Left cardiac atrium (tissue), 4 donors: ENCODE results near the gene HOXD8. TPM values are rescaled to one million over a fixed set of nuclear protein-coding genes. Genes with fewer than 3 reads are reported as not detected.

ENCODE experiments used
- ATAC-seq, 2 donors: fragments of 200-7000 bp; cut with Tn5 transposase; one replicate each; pipeline ENCODE4 v1.9.1; 2020; ENCODE audit warnings: mild to moderate bottlenecking in 2 of 2, moderate library complexity in 2 of 2
- DNase-seq: peaks from one replicate; pipeline ENCODE4 v3.0.0-alpha.2; 2020
- intact Hi-C, 2 donors: fragments of 100-400 bp; cut with DNase I; formaldehyde crosslinking; loops; one replicate each; pipeline versions ENCODE4 v1.14.1 to v1.15.1; 2022 to 2023
- total RNA-seq, 2 donors: library from RNA; stranded (reverse); fragmentation: NEBNext Ultra II Directional; extraction: Animal tissue kit (Norgen Biotek cat#: 25700); gene quantifications; one replicate each; pipeline ENCODE4 v1.2.1, GENCODE V29; 2021
- donor health status: DM: no; HTN: yes; CAD: no.
- donor health status: DM: no; HTN: yes; CAD: no; lungs with severe emphysema.
- donor health status: DM: yes; HTN: yes; CAD: no.
- donor health status: Dilated cardiomyopathy.

HOXD8 gene
- total RNA-seq, 2 donors from 2014 or later, result 1.2 to 1.3 TPM

DNA sequence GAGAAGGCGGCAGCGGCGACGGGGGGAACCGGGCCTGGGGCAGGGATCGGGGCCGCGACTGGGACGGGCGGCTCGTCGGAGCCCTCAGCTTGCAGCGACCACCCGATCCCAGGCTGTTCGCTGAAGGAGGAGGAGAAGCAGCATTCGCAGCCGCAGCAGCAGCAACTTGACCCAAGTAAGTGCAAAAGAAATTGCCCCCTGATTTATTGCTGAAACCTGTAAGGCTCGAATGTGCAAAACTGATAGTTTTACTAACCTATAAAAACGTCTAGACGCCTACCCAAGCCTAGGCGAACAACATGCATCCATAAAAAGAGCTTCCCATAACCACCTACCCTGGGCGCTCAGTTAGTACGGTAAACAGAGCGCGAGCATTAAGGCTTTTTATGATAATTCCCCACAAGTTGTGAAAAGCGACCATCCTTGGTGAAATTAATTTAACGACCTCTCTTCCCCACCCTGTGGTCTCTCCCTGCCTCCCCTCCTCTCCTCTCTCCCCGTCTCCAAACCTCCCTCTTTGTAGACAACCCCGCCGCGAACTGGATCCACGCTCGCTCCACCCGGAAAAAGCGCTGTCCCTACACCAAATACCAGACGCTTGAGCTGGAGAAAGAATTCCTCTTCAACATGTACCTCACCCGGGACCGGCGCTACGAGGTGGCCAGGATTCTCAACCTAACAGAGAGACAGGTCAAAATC is 5.9 kb upstream of the HOXD8 start:
- ATAC-seq, result no peak
- DNase-seq, result no peak
- intact Hi-C loops, result loop anchor here (10.0 kb wide), 2 partner anchors 691 to 1021 kb away; no protein-coding TSS in a partner anchor

DNA sequence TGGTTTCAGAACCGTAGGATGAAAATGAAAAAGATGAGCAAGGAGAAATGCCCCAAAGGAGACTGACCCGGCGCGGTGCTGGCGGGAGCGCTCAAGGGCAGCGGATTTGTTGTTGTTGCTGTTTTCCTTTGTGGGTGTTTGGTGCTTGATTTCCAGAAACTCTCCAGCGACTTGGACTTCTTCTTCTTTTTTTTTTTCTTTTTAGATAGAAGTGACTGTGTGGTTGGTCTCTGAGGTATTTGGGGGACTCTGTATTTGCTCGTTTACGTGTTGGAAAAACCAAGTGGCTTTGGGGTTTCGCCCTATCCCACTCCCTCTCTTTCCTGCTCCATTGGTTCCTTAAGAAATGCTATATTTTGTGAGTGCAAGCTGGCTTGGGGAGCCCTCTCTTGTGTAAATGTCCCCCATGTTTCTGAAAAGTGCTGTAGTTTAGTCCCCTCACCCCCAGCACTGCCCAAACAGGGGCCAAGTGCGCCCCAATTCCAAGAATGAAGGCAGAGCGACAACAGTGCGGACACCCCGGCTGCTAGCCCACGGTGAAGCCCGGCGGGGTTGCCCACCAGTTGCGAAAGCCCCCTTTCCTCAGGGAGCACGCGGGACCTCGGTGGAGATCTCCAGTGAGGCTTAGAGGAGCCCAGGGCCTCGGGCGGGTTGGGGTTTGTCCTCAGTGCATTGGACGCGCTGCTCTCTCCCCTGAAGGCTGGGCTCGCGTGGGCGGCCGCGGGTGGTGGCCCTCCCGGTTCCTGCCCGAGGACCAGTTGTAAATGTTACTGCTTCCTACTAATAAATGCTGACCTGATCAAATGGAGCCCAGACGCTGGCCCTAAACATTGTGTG is 5.2 kb upstream of the HOXD8 start:
- intact Hi-C loops, result loop anchor here (10.0 kb wide), 2 partner anchors 690 to 1020 kb away; no protein-coding TSS in a partner anchor
- no peak for ATAC-seq
- no peak for DNase-seq

GRCh38 chr2:176124947-176125771 is 4.3 kb upstream of the HOXD8 start:
- ATAC-seq (no peak), DNase-seq (no peak)
- intact Hi-C loops, result loop anchor here (5.0 to 10.0 kb wide), 4 partner anchors 512 to 1022 kb away; no protein-coding TSS in a partner anchor

- intact Hi-C loops, result loop anchor here (5.0 to 10.0 kb wide), 4 partner anchors 512 to 1022 kb away; no protein-coding TSS in a partner anchor
- DNase-seq (no peak), ATAC-seq (no peak)
Measured at GRCh38 chr2:176125772-176126054, 3.8 kb upstream of the HOXD8 start.

GRCh38 chr2:176126929-176127773 is 2.4 kb upstream of the HOXD8 start:
- intact Hi-C loops, result loop anchor here (1.0 to 10.0 kb wide), 5 partner anchors 510 to 1020 kb away; no protein-coding TSS in a partner anchor
- ATAC-seq (no peak), DNase-seq (peak; percentile 70)

GRCh38 chr2:176127774-176128072 is 1.8 kb upstream of the HOXD8 start:
- intact Hi-C loops, result loop anchor here (1.0 to 10.0 kb wide), 6 partner anchors 510 to 1020 kb away; no protein-coding TSS in a partner anchor
- ATAC-seq (no peak), DNase-seq (no peak)

DNA sequence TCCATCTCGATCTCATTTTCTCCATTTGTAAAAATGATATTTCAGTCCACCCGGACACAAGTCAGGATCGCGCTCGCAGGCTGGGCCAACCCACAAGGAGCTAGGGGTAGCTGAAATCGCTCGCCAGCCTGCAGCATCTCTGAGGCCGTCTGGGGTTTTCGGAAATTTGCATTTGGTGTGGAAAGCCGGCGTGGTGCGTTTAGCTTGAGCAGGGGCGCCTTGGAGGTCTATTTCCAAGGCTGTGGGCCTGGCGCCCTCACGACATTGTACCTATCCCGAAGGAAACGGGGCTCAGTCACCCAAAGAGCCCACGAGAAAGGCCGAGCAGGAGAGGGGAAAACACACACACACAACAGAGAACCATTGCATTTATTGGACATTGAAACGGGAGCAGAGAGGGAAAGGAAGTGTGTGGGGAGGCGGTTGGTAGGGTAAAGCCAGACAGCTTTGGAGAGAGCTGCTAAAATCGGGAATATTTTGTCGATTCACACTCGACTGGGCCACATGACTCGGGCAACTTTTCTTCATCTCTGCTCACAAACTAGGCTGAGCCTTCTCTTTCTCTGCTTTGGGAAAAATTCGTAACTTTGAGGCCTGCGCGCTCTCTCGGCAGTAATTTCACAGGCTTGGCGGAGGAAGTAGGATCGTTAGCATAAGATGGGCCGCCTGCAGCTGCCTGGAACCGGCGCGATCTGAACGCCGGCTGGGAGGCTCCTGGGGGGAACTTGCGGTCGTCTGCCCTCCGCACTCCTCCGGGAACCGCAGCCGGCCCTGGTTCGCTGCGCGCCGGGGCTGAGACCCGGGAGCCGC is 1.1 kb upstream of the HOXD8 start:
- DNase-seq (no peak), ATAC-seq (no peak)
- intact Hi-C loops, result loop anchor here (2.0 to 10.0 kb wide), 5 partner anchors 509 to 1019 kb away; no protein-coding TSS in a partner anchor

DNA sequence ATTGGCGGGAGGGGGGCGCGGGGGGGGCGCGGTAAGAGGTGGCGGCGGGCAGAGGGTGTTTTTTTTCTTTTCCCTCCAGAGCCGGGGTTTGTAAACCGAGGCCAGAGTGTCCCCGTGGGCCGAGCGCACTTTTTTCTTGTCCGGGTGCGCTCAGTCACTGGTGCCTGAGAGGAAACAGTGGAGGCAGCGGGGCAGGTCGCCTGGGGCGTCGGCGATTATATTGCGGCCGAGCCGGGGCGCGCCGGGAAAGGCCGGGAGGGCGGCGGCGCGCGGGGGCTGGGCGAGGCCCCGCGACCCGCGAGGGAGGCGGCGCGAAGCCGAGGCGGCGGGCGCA is 275 bp downstream of the HOXD8 start:
- DNase-seq (no peak), ATAC-seq (peak; percentile 20 to 34)
- intact Hi-C loops, result loop anchor here (2.0 to 10.0 kb wide), 5 partner anchors 508 to 1018 kb away; no protein-coding TSS in a partner anchor

- DNase-seq, result no peak
- intact Hi-C loops, result no loop called here
Measured at GRCh38 chr2:176130147-176130956, 847 bp downstream of the HOXD8 start.

GRCh38 chr2:176130957-176131847 is 1.7 kb downstream of the HOXD8 start:
- ATAC-seq (no peak), DNase-seq (no peak)
- intact Hi-C loops, result no loop called here

More at GRCh38 chr2:176130147-176130956, 847 bp downstream of the HOXD8 start:
- ATAC-seq, result peak; percentile 39 to 42

GRCh38 chr2:176131848-176132158 is 2.3 kb downstream of the HOXD8 start:
- ATAC-seq (no peak), DNase-seq (no peak)
- intact Hi-C loops, result no loop called here

DNA sequence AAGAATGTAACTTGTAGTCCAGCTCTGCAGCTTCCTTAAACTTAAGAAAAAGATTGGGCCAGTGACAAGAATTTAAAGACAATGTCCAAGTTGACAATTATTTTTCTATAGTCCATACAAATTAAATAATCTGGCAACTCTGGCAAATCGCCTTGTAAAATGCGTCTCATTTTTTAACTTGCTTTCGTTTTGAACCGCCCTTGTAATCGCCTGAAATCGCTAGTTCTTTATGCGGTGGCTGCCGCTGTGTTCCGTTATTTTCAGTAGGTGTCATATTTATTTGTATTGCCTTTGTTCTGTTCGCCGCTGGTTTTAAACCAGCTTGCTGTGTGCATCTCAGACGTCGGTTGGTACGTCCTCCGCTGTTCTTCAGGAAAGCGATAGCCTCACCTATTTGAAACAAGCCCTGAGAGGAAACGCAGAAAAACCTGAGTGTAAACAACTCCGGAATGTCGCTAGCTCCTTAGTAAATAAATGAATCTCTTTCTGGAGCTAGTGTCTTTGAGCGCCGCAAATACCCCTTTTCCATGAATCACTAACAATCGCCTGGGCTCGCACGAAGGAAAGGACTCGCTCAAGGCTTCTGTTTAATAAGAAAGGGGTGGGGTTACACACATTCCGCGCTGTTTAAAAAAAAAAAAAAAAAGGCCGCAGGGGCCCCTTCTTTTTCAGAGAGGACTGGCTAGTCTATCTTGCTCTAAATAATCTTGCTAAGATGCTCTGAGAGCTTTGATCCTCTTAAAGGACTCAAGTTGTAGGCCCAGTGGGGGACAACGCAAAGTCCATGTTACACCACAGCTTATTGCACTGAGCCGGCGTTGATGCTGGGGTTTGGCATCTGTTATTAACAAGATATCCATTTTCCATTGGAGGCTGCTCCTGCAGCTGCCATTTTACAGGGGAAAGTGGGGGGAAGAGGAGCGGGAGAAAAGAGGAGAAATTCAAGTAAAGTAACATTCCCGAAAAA is 3.0 kb downstream of the HOXD8 start:
- ATAC-seq, result no peak
- intact Hi-C loops, result no loop called here
- no peak for DNase-seq

DNA sequence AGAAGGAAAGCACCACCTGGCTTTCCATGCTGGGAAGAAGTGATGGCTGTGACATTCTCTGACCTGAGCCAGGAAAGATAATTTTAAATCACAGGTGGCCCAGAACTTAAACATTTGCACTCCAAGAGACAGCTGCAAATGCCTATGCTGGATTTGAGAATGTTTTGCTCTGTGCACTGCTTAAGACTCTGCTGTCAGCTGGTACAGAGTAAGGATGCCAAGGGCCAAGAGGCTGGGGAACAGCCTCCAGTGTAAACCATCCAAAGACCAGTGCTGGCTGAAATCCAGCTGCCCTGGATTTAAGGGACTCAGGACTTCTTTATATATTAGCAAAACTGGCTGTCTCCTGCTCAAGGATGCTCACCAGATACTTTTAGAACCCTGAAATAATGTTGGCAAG is 3.9 kb downstream of the HOXD8 start:
- no peak for DNase-seq
- intact Hi-C loops, result no loop called here
- ATAC-seq, result no peak

- DNase-seq, result no peak
- intact Hi-C loops, result no loop called here
Measured at GRCh38 chr2:176134035-176134434, 4.5 kb downstream of the HOXD8 start.

GRCh38 chr2:176135035-176135440 is 5.5 kb downstream of the HOXD8 start:
- ATAC-seq, result no peak
- intact Hi-C loops, result no loop called here
- DNase-seq, result no peak

More at GRCh38 chr2:176134035-176134434, 4.5 kb downstream of the HOXD8 start:
- no peak for ATAC-seq
